ENCODE data around the gene TMPRSS15.

TMPRSS15 gene

GRCh38 chr21:18289876-18290275 lies 113.7 kb downstream of the TMPRSS15 start:
- H3K4me3 ChIP-seq (ENCODE audit: low read depth, low read length): no peak overlapping the region
- no peak for DNase-seq (ENCODE audit: low read depth)
- TF ChIP-seq MAX (IDR thresholded peaks at IDR 0.05; ENCODE audit: low read depth, low read length) (no peak), CTCF (IDR thresholded peaks at IDR 0.05; ENCODE audit: low read depth, low read length) (no peak), MYC (IDR thresholded peaks at IDR 0.05; ENCODE audit: low read depth, low read length) (no peak)

GRCh38 chr21:18285379-18285778 lies 118.2 kb downstream of the TMPRSS15 start:
- no peak overlapping the region for H3K4me3 ChIP-seq (ENCODE audit: low read depth, low read length)
- TF ChIP-seq POLR2A (IDR thresholded peaks at IDR 0.05; ENCODE audit: extremely low read depth, insufficient read length): no peak
- TF ChIP-seq MAX (IDR thresholded peaks at IDR 0.05; ENCODE audit: low read depth, low read length): no peak
- no peak for DNase-seq (ENCODE audit: low read depth)

GRCh38 chr21:18275781-18276180 lies 127.8 kb downstream of the TMPRSS15 start:
- DNase-seq (ENCODE audit: low read depth): no peak
- TF ChIP-seq MAX (IDR thresholded peaks at IDR 0.05; ENCODE audit: low read depth, low read length) (no peak), CTCF (IDR thresholded peaks at IDR 0.05; ENCODE audit: low read depth, low read length) (no peak), POLR2A (IDR thresholded peaks at IDR 0.05; ENCODE audit: extremely low read depth, insufficient read length) (no peak), MYC (IDR thresholded peaks at IDR 0.05; ENCODE audit: low read depth, low read length) (no peak)
- H3K4me3 ChIP-seq (ENCODE audit: low read depth, low read length): no peak overlapping the region

- H3K4me3 ChIP-seq (ENCODE audit: low read depth, low read length): no peak overlapping the region
- TF ChIP-seq POLR2A (IDR thresholded peaks at IDR 0.05; ENCODE audit: extremely low read depth, insufficient read length) (no peak), CTCF (IDR thresholded peaks at IDR 0.05; ENCODE audit: low read depth, low read length) (no peak), MYC (IDR thresholded peaks at IDR 0.05; ENCODE audit: low read depth, low read length) (no peak), MAX (IDR thresholded peaks at IDR 0.05; ENCODE audit: low read depth, low read length) (no peak)
- DNase-seq (ENCODE audit: low read depth): no peak
These were observed 129.2 kb downstream of the TMPRSS15 start for GRCh38 chr21:18274370-18274769.

- no peak for DNase-seq (ENCODE audit: low read depth)
- no peak for TF ChIP-seq POLR2A (IDR thresholded peaks at IDR 0.05; ENCODE audit: extremely low read depth, insufficient read length)
- no peak for TF ChIP-seq MAX (IDR thresholded peaks at IDR 0.05; ENCODE audit: low read depth, low read length)
- H3K4me3 ChIP-seq (ENCODE audit: low read depth, low read length): no peak overlapping the region
These were observed 130.2 kb downstream of the TMPRSS15 start for GRCh38 chr21:18273400-18273799.

- TF ChIP-seq MAX (IDR thresholded peaks at IDR 0.05; ENCODE audit: low read depth, low read length) (no peak), CTCF (IDR thresholded peaks at IDR 0.05; ENCODE audit: low read depth, low read length) (no peak), MYC (IDR thresholded peaks at IDR 0.05; ENCODE audit: low read depth, low read length) (no peak), POLR2A (IDR thresholded peaks at IDR 0.05; ENCODE audit: extremely low read depth, insufficient read length) (no peak)
- no peak for DNase-seq (ENCODE audit: low read depth)
- H3K4me3 ChIP-seq (ENCODE audit: low read depth, low read length): no peak overlapping the region
These were observed 133.7 kb downstream of the TMPRSS15 start for GRCh38 chr21:18269856-18270255.

GRCh38 chr21:18268906-18269305 lies 134.7 kb downstream of the TMPRSS15 start:
- DNase-seq (ENCODE audit: low read depth): no peak
- TF ChIP-seq MYC (IDR thresholded peaks at IDR 0.05; ENCODE audit: low read depth, low read length) (no peak), CTCF (IDR thresholded peaks at IDR 0.05; ENCODE audit: low read depth, low read length) (no peak), MAX (IDR thresholded peaks at IDR 0.05; ENCODE audit: low read depth, low read length) (no peak), POLR2A (IDR thresholded peaks at IDR 0.05; ENCODE audit: extremely low read depth, insufficient read length) (no peak)
- H3K4me3 ChIP-seq (ENCODE audit: low read depth, low read length): no peak overlapping the region
